Upper lobe of right lung (tissue), 1 donor: Measurements from ENCODE around the gene RGMA. TPM values are rescaled to one million over a fixed set of nuclear protein-coding genes. Genes with fewer than 3 reads are reported as not detected.

Experiments used
- ATAC-seq: fragments of 200-7000 bp; cut with Tn5 transposase; one replicate; pipeline ENCODE4 v1.9.1; 2020; ENCODE audit warnings: mild to moderate bottlenecking, moderate library complexity
- DNase-seq: peaks from one replicate; pipeline ENCODE4 v3.0.0-alpha.2; 2020
- H3K27ac ChIP-seq: fragments of 200-600 bp; one replicate; pipeline ENCODE4 v1.8.0; 2022
- H3K27me3 ChIP-seq: fragments of 200-600 bp; one replicate; pipeline ENCODE4 v1.8.0; 2022; ENCODE audit warnings: mild to moderate bottlenecking
- H3K36me3 ChIP-seq: fragments of 200-600 bp; one replicate; pipeline ENCODE4 v1.8.0; 2022
- H3K4me1 ChIP-seq: fragments of 200-600 bp; one replicate; pipeline ENCODE4 v1.8.0; 2022
- H3K4me3 ChIP-seq: fragments of 200-600 bp; one replicate; pipeline ENCODE4 v1.8.0; 2022; ENCODE audit warnings: mild to moderate bottlenecking
- H3K9me3 ChIP-seq: fragments of 200-600 bp; one replicate; pipeline ENCODE4 v1.8.0; 2022
- intact Hi-C: fragments of 100-400 bp; cut with DNase I; formaldehyde crosslinking; loops from one replicate; pipeline ENCODE4 v1.11.0; 2022
- total RNA-seq: library from RNA; stranded (reverse); fragmentation: NEBNext Ultra II Directional; extraction: Animal tissue kit (Norgen Biotek cat#: 25700); gene quantifications from one replicate; pipeline ENCODE4 v1.2.1, GENCODE V29; 2021
- TF ChIP-seq, protein P1 (sequence below): fragments of 200-600 bp; IDR thresholded peaks from one replicate; pipeline ENCODE4 v1.8.0; 2022; ENCODE audit warnings: antibody characterized with exemption
- donor health status: DM: no; HTN: yes; CAD: no; lungs with severe emphysema.

RGMA gene
- total RNA-seq, 1 donor from 2014 or later = 4.1 TPM

DNA sequence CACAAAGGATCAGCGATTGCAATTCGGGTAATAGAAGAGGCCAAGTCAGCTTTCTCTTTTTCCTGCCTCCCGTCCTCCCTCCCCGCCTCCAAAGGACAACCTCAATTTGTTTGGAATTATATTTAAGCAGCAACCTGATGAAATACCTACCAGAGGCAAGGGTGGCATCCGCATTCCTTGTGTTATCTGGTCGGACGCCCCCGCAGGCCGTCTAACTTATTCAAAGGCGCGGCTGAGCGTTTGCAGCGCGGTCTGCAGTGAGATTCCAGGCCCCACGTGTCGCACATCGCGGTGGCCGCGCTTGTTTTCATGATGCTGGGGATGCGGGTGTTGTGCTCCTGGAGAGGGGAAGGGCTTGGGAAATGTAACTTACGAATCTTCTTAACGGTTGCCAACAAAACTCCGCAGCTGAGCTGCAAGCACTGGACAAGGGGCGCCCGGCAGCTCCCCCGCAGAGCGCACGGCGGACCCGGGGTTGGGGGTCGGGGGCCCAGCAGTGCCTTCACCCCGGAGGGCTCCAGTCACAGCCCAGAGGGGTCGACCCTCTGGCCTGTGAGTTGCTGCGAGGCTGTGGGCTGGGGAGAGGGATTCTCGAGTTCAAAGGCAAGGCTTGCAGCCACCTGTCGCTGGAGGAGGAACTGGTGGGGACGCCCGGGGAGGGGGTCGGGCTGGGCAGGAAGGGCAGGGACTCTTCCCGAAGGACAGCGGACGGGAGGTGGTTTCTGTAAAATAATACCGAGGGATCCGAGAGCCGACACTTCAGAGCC is 20.5 kb upstream of the RGMA start:
- DNase-seq = no peak
- Histone ChIP-seq H3K36me3 (no peaks in the 10 kb centered on the region), H3K27me3 (peaks cover 23% of the 10 kb centered on the region), H3K4me3 (no peak overlapping the region), H3K9me3 (no peaks in the 10 kb centered on the region), H3K27ac (no peak overlapping the region), H3K4me1 (no peaks in the 10 kb centered on the region)
- peak; percentile 22 for ATAC-seq
- intact Hi-C loops = no loop called here
- TF ChIP-seq, protein P1, sequence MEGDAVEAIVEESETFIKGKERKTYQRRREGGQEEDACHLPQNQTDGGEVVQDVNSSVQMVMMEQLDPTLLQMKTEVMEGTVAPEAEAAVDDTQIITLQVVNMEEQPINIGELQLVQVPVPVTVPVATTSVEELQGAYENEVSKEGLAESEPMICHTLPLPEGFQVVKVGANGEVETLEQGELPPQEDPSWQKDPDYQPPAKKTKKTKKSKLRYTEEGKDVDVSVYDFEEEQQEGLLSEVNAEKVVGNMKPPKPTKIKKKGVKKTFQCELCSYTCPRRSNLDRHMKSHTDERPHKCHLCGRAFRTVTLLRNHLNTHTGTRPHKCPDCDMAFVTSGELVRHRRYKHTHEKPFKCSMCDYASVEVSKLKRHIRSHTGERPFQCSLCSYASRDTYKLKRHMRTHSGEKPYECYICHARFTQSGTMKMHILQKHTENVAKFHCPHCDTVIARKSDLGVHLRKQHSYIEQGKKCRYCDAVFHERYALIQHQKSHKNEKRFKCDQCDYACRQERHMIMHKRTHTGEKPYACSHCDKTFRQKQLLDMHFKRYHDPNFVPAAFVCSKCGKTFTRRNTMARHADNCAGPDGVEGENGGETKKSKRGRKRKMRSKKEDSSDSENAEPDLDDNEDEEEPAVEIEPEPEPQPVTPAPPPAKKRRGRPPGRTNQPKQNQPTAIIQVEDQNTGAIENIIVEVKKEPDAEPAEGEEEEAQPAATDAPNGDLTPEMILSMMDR = no peak

DNA sequence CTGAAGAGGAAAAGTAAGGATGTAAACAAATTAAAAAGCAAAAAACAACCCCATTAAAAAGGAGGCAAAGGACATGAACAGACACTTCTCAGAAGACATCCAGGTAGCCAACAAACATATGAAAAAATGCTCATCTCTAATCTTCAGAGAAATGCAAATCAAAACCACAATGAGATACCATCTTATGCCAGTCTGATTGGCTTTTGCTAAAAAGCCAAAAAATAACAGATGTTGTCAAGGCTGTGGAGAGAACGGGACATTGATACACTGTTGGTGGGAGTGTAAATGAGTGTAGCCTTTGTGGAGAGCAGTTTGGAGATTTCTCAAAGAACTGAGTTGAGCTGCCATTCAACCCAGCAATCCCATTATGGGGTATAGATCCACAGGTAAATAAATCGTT is 18.6 kb upstream of the RGMA start:
- H3K9me3 ChIP-seq = no peaks in the 10 kb centered on the region
- intact Hi-C loops = no loop called here
- no peaks in the 10 kb centered on the region for H3K4me1 ChIP-seq
- TF ChIP-seq, protein P1 = no peak
- H3K4me3 ChIP-seq = no peak overlapping the region
- no peak for ATAC-seq
- H3K36me3 ChIP-seq = no peaks in the 10 kb centered on the region
- DNase-seq = no peak
- peaks cover 23% of the 10 kb centered on the region for H3K27me3 ChIP-seq
- no peak overlapping the region for H3K27ac ChIP-seq

GRCh38 chr15:93105485-93105884 is 16.5 kb upstream of the RGMA start:
- H3K4me1 ChIP-seq = no peaks in the 10 kb centered on the region
- H3K27ac ChIP-seq = no peak overlapping the region
- H3K9me3 ChIP-seq = no peaks in the 10 kb centered on the region
- TF ChIP-seq, protein P1 = no peak
- H3K27me3 ChIP-seq = peaks cover 23% of the 10 kb centered on the region
- no peaks in the 10 kb centered on the region for H3K36me3 ChIP-seq
- DNase-seq = no peak
- H3K4me3 ChIP-seq = no peak overlapping the region
- intact Hi-C loops = no loop called here
- no peak for ATAC-seq

GRCh38 chr15:93103823-93104222 is 14.8 kb upstream of the RGMA start:
- Histone ChIP-seq H3K9me3 (no peaks in the 10 kb centered on the region), H3K27ac (no peak overlapping the region), H3K4me1 (no peaks in the 10 kb centered on the region), H3K27me3 (peaks cover 17% of the 10 kb centered on the region), H3K36me3 (no peaks in the 10 kb centered on the region), H3K4me3 (no peak overlapping the region)
- TF ChIP-seq, protein P1 = no peak
- DNase-seq (no peak), ATAC-seq (no peak)
- intact Hi-C loops = no loop called here

DNA sequence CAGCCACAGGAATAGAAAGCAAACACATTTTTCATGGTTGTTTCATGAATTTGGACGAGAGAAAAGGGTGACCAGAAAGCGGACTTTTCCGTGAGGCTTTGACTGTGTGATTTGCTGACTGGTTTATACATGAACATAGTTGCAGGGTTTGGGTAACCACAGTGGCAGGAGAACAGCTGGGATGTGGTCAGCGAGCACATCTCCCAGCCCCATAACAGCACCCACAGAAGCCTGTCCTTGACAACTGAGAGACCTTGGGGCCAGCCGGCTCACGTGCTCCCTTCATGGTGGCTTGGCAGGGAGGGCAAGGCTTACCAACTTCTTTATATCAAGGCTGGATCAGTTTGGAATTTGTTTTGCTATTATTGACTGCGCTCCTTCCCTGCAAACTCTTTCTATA is 13.2 kb upstream of the RGMA start:
- Histone ChIP-seq H3K9me3 (no peaks in the 10 kb centered on the region), H3K4me3 (no peak overlapping the region), H3K27me3 (peaks cover 4% of the 10 kb centered on the region), H3K4me1 (no peaks in the 10 kb centered on the region), H3K36me3 (no peaks in the 10 kb centered on the region), H3K27ac (no peak overlapping the region)
- DNase-seq (no peak), ATAC-seq (no peak)
- TF ChIP-seq, protein P1 = no peak
- intact Hi-C loops = no loop called here
